IPS-NIHi7 (cell line): ENCODE measurements around the gene CRKL.

Experiments used
- DNase-seq: peaks from one replicate; pipeline ENCODE4 v3.0.0; 2012; ENCODE audit warnings: mixed read lengths; ENCODE audit errors: extremely low spot score

Gene CRKL

GRCh38 chr22:20981787-20982562 lies 64.8 kb downstream of the CRKL start, which contains the start of gene LZTR1:
LZTR1 (plus strand) TSS chr22:20982297; CDS start chr22:20982372, 75 bp downstream.
- DNase-seq, result peak; percentile 84

GRCh38 chr22:20982563-20982882 lies 65.3 kb downstream of the CRKL start:
- DNase-seq, result no peak

DNA sequence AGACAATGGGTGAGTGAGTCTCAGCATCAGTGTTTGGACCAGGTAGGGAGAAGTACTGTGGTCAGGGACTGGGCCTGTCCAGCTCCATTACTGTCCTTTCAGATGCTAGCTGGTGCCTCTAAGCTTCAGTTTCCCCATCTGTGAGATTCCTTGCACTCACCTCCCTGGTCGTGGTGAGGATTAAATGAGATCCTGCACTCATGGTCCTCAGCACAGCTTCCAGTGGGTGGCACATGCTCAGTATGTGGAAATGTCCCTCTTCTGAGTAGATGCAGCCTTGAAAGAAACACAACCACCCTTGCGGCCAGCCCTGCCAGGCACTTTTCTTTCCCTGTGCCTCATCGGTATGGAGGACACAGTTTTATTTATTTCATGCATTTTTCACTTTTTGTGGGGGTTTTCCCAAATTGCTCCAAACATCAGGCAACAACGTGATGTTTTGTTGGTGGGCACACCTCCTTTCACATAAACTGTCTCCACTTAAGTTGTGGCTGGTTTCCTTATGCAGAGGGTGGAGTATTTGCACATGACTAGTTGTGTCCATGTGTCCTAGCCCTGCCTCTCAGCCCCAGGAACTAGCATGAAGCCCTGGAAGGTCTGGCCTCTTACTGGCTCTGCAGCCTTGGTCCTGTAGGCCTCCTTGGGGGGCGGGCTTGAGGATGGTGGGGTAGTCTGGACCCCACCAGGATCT lies 66.0 kb downstream of the CRKL start:
- DNase-seq, result no peak

GRCh38 chr22:20985720-20986119 lies 68.5 kb downstream of the CRKL start:
- DNase-seq, result no peak

- no peak for DNase-seq
Observed at GRCh38 chr22:20986365-20986764, 69.2 kb downstream of the CRKL start.

GRCh38 chr22:20987375-20987774 lies 70.2 kb downstream of the CRKL start:
- no peak for DNase-seq

DNA sequence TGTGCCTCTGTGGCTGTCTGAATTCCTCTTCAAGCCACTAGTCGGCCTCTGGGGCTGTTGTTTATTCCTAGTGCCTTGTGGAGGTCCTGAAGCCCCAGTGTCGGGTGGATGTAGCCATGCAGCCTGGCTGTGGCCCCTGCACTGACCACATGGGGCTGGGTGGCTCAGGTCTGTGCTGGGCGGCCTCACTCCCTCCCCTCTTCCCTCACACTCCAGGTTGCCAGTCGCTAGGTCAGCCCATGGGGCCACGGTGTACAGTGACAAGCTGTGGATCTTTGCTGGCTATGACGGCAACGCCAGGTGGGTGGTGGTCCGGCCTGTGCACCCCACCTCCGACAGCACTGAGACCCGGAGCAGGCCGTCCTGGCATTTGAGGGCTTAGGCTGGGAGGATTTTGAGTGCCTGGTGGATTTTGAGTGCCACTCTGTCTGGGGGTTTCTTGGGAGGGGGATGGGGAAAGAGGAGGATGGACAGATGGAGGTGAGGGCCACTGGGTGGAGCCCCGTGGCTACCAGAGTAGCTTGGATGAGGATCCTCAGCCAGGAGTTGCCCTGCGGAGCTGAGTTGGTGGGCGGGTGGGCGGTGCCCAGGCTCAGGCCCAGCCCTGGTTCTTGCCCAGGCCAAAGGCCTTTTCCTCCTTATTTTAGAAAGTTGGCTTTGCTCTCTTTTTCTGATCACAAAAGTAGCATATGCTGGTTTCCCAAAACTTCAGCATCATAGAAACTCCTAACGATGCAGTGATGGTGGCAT lies 71.5 kb downstream of the CRKL start:
- no peak for DNase-seq

DNA sequence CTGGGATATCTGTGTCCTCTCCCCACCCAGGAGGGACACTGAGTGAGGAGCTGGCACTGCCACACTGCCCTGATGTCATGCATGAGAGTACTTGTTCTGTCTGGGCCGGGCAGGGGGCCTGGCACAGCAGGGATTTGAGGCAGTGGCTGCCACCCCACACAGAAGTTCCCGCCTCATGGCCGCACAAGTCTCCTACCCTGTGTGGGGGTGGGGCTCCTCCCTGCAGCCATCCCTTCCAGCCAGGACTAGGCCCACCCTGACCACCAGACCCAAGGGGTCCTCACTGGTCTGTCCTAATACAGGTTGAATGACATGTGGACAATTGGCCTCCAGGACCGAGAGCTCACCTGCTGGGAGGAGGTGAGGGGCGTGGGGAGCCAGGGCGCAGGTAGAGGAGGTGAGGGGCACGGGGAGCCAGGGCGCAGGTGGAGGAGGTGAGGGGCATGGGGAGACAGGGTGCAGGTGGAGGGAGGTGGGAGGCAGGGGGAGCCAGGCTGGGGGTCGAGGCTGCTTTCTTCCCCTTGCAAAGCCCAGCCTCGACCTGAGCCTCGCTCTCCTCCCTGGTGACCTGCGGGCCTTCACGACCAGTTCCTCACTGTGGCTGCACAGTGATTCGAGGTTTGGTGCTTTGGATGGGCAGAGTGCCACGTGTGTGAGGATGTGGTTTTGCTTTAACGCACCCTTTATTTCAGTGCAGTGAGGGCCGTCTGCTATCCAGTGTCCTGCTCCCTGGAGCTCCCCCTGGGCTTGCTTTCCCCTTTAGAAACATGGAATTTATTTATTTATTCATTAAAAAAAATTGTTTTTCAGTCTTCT lies 72.3 kb downstream of the CRKL start:
- DNase-seq, result no peak

DNA sequence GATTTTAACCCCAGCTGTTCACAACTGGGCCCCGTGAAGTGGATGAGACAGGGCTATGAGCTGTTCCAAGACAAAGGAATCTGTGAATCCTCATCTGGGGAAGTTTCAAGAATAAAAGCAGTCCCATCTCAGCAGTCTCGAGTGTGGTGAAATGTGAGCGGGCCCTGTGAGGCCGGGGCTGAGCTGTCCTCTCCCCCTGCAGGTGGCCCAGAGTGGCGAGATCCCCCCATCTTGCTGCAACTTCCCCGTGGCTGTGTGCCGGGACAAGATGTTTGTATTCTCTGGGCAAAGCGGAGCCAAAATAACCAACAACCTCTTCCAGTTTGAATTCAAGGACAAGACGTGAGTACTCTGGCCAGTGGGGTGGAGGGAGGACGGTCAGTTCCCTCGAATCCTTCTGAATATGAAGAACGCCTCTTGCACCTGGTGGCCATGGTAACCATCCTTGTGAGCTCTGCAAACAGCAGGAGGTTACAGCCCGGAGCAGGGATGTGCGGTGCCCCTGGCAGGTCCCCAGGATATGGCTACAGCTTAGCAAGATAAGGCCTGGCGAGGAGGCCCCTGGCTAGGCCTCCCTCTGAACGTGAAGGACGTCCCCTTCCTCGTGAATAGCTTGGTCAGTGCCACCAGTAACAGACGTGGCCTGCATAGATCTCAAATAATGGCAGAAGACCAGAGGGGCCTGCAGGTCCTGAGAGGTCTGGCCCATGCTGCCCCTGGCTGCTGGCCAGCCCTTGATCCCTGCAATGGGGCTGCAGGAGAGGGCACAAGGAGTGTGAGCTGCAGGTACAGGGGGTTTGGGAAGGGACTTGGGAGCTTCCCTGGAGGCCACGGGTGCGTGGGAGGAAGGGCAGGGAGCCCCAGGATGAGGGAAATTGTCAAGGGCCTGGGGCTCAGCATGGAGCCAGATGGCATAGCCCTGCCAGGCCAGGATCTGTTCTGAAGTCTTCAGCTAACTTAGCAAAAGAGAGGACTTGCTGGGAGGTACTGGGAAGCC lies 73.3 kb downstream of the CRKL start:
- no peak for DNase-seq

- DNase-seq, result no peak
Observed at GRCh38 chr22:20991252-20992055, 74.2 kb downstream of the CRKL start.

DNA sequence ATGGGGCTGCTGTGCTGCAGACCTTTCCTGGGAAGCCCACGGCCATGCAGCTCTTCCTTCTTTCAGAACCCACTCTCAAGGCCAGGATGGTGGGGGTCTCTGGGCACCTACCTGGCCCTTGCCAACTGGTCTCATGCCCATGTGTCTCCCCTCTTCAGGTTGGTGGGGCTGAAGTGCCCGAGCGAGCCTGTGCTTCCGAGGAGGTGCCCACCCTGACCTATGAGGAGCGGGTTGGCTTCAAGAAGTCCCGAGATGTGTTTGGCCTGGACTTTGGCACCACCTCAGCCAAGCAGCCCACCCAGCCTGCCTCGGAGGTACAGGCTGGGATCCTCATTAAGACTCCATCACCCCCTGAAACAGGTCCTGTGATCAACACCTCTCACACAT lies 74.8 kb downstream of the CRKL start:
- DNase-seq, result no peak

- DNase-seq, result no peak
Observed at GRCh38 chr22:20992456-20993303, 75.5 kb downstream of the CRKL start.

- DNase-seq, result no peak
Observed at GRCh38 chr22:20993304-20994127, 76.3 kb downstream of the CRKL start.

- DNase-seq, result no peak
Observed at GRCh38 chr22:20994128-20994901, 77.1 kb downstream of the CRKL start.

DNA sequence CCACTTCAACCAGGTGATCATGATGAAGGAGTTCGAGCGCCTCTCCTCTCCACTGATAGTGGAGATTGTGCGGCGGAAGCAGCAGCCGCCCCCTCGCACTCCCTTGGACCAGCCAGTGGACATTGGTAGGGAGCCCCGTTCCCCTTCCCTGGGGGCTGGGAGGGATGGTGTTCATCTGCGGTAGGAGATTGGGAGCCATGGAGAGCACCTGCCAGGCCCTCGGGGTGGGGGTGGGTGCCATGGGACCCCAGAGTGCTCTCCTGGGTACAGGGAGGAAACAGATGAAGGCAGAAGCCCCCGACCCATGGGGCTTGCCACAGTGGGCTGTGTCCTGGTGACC lies 77.7 kb downstream of the CRKL start:
- no peak for DNase-seq

GRCh38 chr22:20995329-20996030 lies 78.3 kb downstream of the CRKL start:
- DNase-seq, result no peak

DNA sequence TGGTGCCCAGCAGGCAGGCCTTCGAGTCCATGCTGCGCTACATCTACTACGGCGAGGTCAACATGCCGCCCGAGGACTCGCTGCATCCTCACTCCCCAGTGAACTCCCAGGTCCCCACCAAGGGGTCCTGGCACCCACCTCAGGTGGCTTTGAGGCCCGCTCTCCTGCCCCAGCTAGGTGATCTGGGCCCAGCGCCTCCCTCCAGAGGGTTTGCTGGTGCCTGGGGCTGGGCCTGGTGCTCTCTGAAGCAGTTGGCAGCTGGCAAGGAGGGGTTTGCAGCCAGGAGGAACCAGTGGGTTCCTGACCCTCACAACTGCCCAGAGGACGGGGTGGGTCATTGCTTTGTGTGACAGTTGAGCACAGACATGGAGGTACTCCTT lies 78.8 kb downstream of the CRKL start:
- DNase-seq, result no peak
